ENCODE measurements around the gene NRG2.

GRCh38 chr5:139833525-139833924 lies 209.6 kb downstream of the NRG2 start:
- TF ChIP-seq CTCF (IDR thresholded peaks at IDR 0.05; ENCODE audit: control extremely low read depth in 1 of 3, insufficient read depth in 1 of 3, low read depth in 1 of 3, low read length in 3 of 3) (no peak), BCL11A (IDR thresholded peaks at IDR 0.05; ENCODE audit: low read depth in 2 of 2, low read length in 2 of 2) (no peak)

Data from H1 (cell line).